Lower leg skin (tissue), 3 donors: ENCODE data around the gene LAMC2.

Experiments
- CTCF ChIP-seq, 3 donors: fragments of 450-650 bp; IDR thresholded peaks; one replicate each; pipeline ENCODE4 v1.5.1; 2016; ENCODE audit warnings: antibody characterized with exemption in 3 of 3, mild to moderate bottlenecking in 3 of 3, moderate library complexity in 2 of 3
- POLR2A ChIP-seq, 2 donors: fragments of 450-650 bp; IDR thresholded peaks; one replicate each; pipeline ENCODE4 v1.6.1; 2016 to 2017; ENCODE audit warnings: antibody characterized with exemption in 2 of 2, mild to moderate bottlenecking in 1 of 2, moderate library complexity in 1 of 2

GRCh38 chr1:183255073-183255472 is 69.0 kb downstream of the LAMC2 start:
- TF ChIP-seq POLR2A (IDR thresholded peaks at IDR 0.05) (no peak), CTCF (IDR thresholded peaks at IDR 0.05) (no peak)
